GM06990 (cell line): ENCODE results near the gene BCL2L2.
A peak's percentile ranks its signal among the peaks of the same experiment; 100 is the strongest.

Experiments used
- DNase-seq: peaks from one replicate; pipeline ENCODE4 v3.0.0-alpha.2; 2011; ENCODE audit not compliant: insufficient read length; ENCODE audit errors: extremely low read depth
- H3K27me3 ChIP-seq: replicated peaks from 2 replicates; pipeline ENCODE4 v1.6.0; 2011; ENCODE audit warnings: low read length; ENCODE audit not compliant: control insufficient read depth, insufficient read depth
- H3K36me3 ChIP-seq: 2 replicates; pipeline ENCODE4 v1.5.1; 2011; ENCODE audit warnings: low read length; ENCODE audit not compliant: control insufficient read depth, insufficient read depth
- H3K4me3 ChIP-seq: replicated peaks from 2 replicates; pipeline ENCODE4 v1.5.1; 2011; ENCODE audit warnings: low read depth, mild to moderate bottlenecking, control low read depth, low read length
- TF ChIP-seq, protein P1 (sequence below): IDR thresholded peaks from 2 replicates; pipeline ENCODE4 v1.5.1; 2011; ENCODE audit warnings: low read length, control low read depth, mild to moderate bottlenecking, inconsistent platforms; ENCODE audit not compliant: insufficient read depth, poor library complexity, severe bottlenecking

The BCL2L2 gene

GRCh38 chr14:23326491-23327332, 20.1 kb downstream of the BCL2L2 start:
- H3K4me3 ChIP-seq, result no peak overlapping the region
- no peaks in the 10 kb centered on the region for H3K27me3 ChIP-seq
- TF ChIP-seq, protein P1, sequence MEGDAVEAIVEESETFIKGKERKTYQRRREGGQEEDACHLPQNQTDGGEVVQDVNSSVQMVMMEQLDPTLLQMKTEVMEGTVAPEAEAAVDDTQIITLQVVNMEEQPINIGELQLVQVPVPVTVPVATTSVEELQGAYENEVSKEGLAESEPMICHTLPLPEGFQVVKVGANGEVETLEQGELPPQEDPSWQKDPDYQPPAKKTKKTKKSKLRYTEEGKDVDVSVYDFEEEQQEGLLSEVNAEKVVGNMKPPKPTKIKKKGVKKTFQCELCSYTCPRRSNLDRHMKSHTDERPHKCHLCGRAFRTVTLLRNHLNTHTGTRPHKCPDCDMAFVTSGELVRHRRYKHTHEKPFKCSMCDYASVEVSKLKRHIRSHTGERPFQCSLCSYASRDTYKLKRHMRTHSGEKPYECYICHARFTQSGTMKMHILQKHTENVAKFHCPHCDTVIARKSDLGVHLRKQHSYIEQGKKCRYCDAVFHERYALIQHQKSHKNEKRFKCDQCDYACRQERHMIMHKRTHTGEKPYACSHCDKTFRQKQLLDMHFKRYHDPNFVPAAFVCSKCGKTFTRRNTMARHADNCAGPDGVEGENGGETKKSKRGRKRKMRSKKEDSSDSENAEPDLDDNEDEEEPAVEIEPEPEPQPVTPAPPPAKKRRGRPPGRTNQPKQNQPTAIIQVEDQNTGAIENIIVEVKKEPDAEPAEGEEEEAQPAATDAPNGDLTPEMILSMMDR, result no peak
- DNase-seq, result no peak
- peaks cover 15% of the 10 kb centered on the region for H3K36me3 ChIP-seq

DNA sequence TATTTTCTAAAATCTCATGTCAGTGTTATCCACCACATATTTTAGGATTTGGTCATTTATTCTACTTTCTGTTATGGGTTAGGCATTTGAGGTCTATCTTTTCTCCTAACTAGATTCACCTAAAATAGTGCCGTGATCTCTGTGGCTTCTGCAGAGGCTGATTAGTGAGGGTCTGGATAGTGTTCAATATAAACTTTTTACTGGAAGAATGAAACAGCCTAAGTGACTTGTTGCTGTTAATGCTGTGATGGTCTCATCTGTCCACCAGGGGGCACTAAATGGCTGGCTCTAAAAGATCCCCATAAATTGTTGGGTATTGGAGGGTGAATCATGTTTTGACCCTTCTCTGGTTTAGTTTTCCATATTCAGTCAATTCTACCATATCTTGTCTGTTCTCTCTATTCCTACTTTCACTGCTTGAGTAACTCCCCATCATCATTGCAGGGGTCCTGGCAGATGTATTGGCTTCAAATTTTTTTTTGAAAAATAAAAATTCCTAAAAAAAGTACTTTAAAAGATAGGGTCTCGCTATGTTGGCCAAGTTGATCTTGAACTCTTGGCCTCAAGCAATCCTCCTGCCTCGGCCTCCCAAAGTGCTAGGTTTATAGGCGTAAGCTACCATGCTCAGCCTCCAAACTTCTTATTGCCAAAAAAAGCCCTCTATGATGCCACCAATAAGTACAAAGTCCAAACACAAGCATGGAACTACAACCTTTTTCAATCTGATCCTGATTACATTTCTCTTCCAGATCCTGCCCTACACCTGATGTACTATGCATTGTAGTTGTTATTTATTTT, 21.5 kb downstream of the BCL2L2 start:
- Histone ChIP-seq H3K36me3 (peaks cover 14% of the 10 kb centered on the region), H3K27me3 (no peaks in the 10 kb centered on the region)

GRCh38 chr14:23335623-23336022, 29.0 kb downstream of the BCL2L2 start:
- TF ChIP-seq, protein P1, result no peak
- H3K27me3 ChIP-seq, result no peaks in the 10 kb centered on the region
- no peak for DNase-seq
- no peaks in the 10 kb centered on the region for H3K36me3 ChIP-seq
- no peak overlapping the region for H3K4me3 ChIP-seq

More for the DNA sequence above, 21.5 kb downstream of the BCL2L2 start:
- no peak overlapping the region for H3K4me3 ChIP-seq
- DNase-seq, result no peak
- TF ChIP-seq, protein P1, result peak; percentile 82

GRCh38 chr14:23339506-23340268, 33.1 kb downstream of the BCL2L2 start:
- TF ChIP-seq, protein P1, result no peak
- Histone ChIP-seq H3K27me3 (no peaks in the 10 kb centered on the region), H3K4me3 (no peak overlapping the region), H3K36me3 (no peaks in the 10 kb centered on the region)
- DNase-seq, result no peak

- DNase-seq, result no peak
- TF ChIP-seq, protein P1, result peak; percentile 11
- Histone ChIP-seq H3K36me3 (no peaks in the 10 kb centered on the region), H3K27me3 (no peaks in the 10 kb centered on the region; the same call in 1 of the 2 replicates), H3K4me3 (no peak overlapping the region)
Measured at GRCh38 chr14:23344481-23344880, 37.8 kb downstream of the BCL2L2 start.
